ENCODE measurements around the gene RPIA.

Gene RPIA

GRCh38 chr2:88711897-88712296 lies 20.4 kb downstream of the RPIA start:
- Histone ChIP-seq H3K9ac (ENCODE audit: low read depth, low read length) (no peak overlapping the region), H3K27me3 (ENCODE audit: insufficient read depth, low read length) (no peaks in the 10 kb centered on the region), H3K36me3 (ENCODE audit: insufficient read depth, low read length) (0 out of 2 replicates have a peak, but pooled peaks cover 2% of the 10 kb centered on the region), H3K27ac (ENCODE audit: low read depth, low read length) (no peak overlapping the region), H3K4me3 (ENCODE audit: low read length) (no peak overlapping the region), H3K4me1 (ENCODE audit: insufficient read depth, low read length) (peaks cover 29% of the 10 kb centered on the region), H3K9me3 (ENCODE audit: insufficient read depth, low read depth, low read length) (0 out of 2 replicates have a peak, but pooled peaks cover under 1% of the 10 kb centered on the region)
- WGBS: 100% methylated on average over 1 of the region's 1 CpG

- H3K36me3 ChIP-seq (ENCODE audit: insufficient read depth, low read length): peaks cover 6% of the 10 kb centered on the region; the same call in 1 of the 2 replicates
- H3K27ac ChIP-seq (ENCODE audit: low read depth, low read length): no peak overlapping the region
- H3K9me3 ChIP-seq (ENCODE audit: insufficient read depth, low read depth, low read length): peaks cover 16% of the 10 kb centered on the region
- no peak overlapping the region for H3K4me3 ChIP-seq (ENCODE audit: low read length)
- peaks cover 29% of the 10 kb centered on the region for H3K4me1 ChIP-seq (ENCODE audit: insufficient read depth, low read length)
- 100% methylated on average over 4 of the region's 4 CpGs for WGBS
- no peak overlapping the region for H3K9ac ChIP-seq (ENCODE audit: low read depth, low read length)
- H3K27me3 ChIP-seq (ENCODE audit: insufficient read depth, low read length): no peaks in the 10 kb centered on the region
These were observed 21.9 kb downstream of the RPIA start for GRCh38 chr2:88713408-88713807.

- 94% methylated on average over 3 of the region's 3 CpGs for WGBS
- H3K36me3 ChIP-seq (ENCODE audit: insufficient read depth, low read length): peaks cover 15% of the 10 kb centered on the region
- H3K27ac ChIP-seq (ENCODE audit: low read depth, low read length): no peak overlapping the region
- no peaks in the 10 kb centered on the region for H3K27me3 ChIP-seq (ENCODE audit: insufficient read depth, low read length)
- no peak overlapping the region for H3K4me3 ChIP-seq (ENCODE audit: low read length)
- H3K9ac ChIP-seq (ENCODE audit: low read depth, low read length): no peak overlapping the region
- H3K4me1 ChIP-seq (ENCODE audit: insufficient read depth, low read length): peaks cover 29% of the 10 kb centered on the region
- peaks cover 28% of the 10 kb centered on the region for H3K9me3 ChIP-seq (ENCODE audit: insufficient read depth, low read depth, low read length)
These were observed 23.2 kb downstream of the RPIA start for GRCh38 chr2:88714667-88715066.

GRCh38 chr2:88720399-88720798 lies 28.9 kb downstream of the RPIA start:
- Histone ChIP-seq H3K9me3 (ENCODE audit: insufficient read depth, low read depth, low read length) (peaks cover 44% of the 10 kb centered on the region), H3K36me3 (ENCODE audit: insufficient read depth, low read length) (peaks cover 18% of the 10 kb centered on the region), H3K4me3 (ENCODE audit: low read length) (no peak overlapping the region), H3K27ac (ENCODE audit: low read depth, low read length) (no peak overlapping the region), H3K9ac (ENCODE audit: low read depth, low read length) (no peak overlapping the region), H3K4me1 (ENCODE audit: insufficient read depth, low read length) (peaks cover 6% of the 10 kb centered on the region), H3K27me3 (ENCODE audit: insufficient read depth, low read length) (no peaks in the 10 kb centered on the region)

- Histone ChIP-seq H3K9ac (ENCODE audit: low read depth, low read length) (no peak overlapping the region), H3K27ac (ENCODE audit: low read depth, low read length) (no peak overlapping the region), H3K4me1 (ENCODE audit: insufficient read depth, low read length) (no peaks in the 10 kb centered on the region), H3K4me3 (ENCODE audit: low read length) (no peak overlapping the region), H3K36me3 (ENCODE audit: insufficient read depth, low read length) (peaks cover 16% of the 10 kb centered on the region), H3K27me3 (ENCODE audit: insufficient read depth, low read length) (no peaks in the 10 kb centered on the region), H3K9me3 (ENCODE audit: insufficient read depth, low read depth, low read length) (peaks cover 44% of the 10 kb centered on the region)
- WGBS: no CpG with 5 or more reads among the region's 2 CpGs
These were observed 29.8 kb downstream of the RPIA start for GRCh38 chr2:88721268-88721667.

- no peak overlapping the region for H3K4me3 ChIP-seq (ENCODE audit: low read length)
- H3K27ac ChIP-seq (ENCODE audit: low read depth, low read length): no peak overlapping the region
- no peak overlapping the region for H3K9ac ChIP-seq (ENCODE audit: low read depth, low read length)
- H3K36me3 ChIP-seq (ENCODE audit: insufficient read depth, low read length): peaks cover 1% of the 10 kb centered on the region; the same call in 1 of the 2 replicates
- no peaks in the 10 kb centered on the region for H3K4me1 ChIP-seq (ENCODE audit: insufficient read depth, low read length)
- peaks cover 15% of the 10 kb centered on the region; the same call in 1 of the 2 replicates for H3K9me3 ChIP-seq (ENCODE audit: insufficient read depth, low read depth, low read length)
- no peaks in the 10 kb centered on the region for H3K27me3 ChIP-seq (ENCODE audit: insufficient read depth, low read length)
- 93% methylated on average over 3 of the region's 4 CpGs for WGBS
These were observed 33.3 kb downstream of the RPIA start for GRCh38 chr2:88724643-88725332.

- Histone ChIP-seq H3K4me3 (ENCODE audit: low read length) (no peak overlapping the region), H3K27ac (ENCODE audit: low read depth, low read length) (no peak overlapping the region), H3K27me3 (ENCODE audit: insufficient read depth, low read length) (no peaks in the 10 kb centered on the region), H3K4me1 (ENCODE audit: insufficient read depth, low read length) (no peaks in the 10 kb centered on the region), H3K9ac (ENCODE audit: low read depth, low read length) (no peak overlapping the region), H3K9me3 (ENCODE audit: insufficient read depth, low read depth, low read length) (no peaks in the 10 kb centered on the region), H3K36me3 (ENCODE audit: insufficient read depth, low read length) (peaks cover 6% of the 10 kb centered on the region; the same call in 1 of the 2 replicates)
- 96% methylated on average over 8 of the region's 8 CpGs for WGBS
These were observed 37.7 kb downstream of the RPIA start for GRCh38 chr2:88729061-88729745.

- Histone ChIP-seq H3K9ac (ENCODE audit: low read depth, low read length) (no peak overlapping the region), H3K27ac (ENCODE audit: low read depth, low read length) (no peak overlapping the region), H3K9me3 (ENCODE audit: insufficient read depth, low read depth, low read length) (no peaks in the 10 kb centered on the region), H3K27me3 (ENCODE audit: insufficient read depth, low read length) (no peaks in the 10 kb centered on the region), H3K36me3 (ENCODE audit: insufficient read depth, low read length) (peaks cover 35% of the 10 kb centered on the region), H3K4me3 (ENCODE audit: low read length) (no peak overlapping the region), H3K4me1 (ENCODE audit: insufficient read depth, low read length) (no peaks in the 10 kb centered on the region)
- 96% methylated on average over 4 of the region's 4 CpGs for WGBS
These were observed 41.9 kb downstream of the RPIA start for GRCh38 chr2:88733155-88733902.

- H3K36me3 ChIP-seq (ENCODE audit: insufficient read depth, low read length): peaks cover 40% of the 10 kb centered on the region
- H3K4me3 ChIP-seq (ENCODE audit: low read length): no peak overlapping the region
- no peak overlapping the region for H3K27ac ChIP-seq (ENCODE audit: low read depth, low read length)
- no peak overlapping the region for H3K9ac ChIP-seq (ENCODE audit: low read depth, low read length)
- H3K9me3 ChIP-seq (ENCODE audit: insufficient read depth, low read depth, low read length): no peaks in the 10 kb centered on the region
- H3K4me1 ChIP-seq (ENCODE audit: insufficient read depth, low read length): no peaks in the 10 kb centered on the region
- WGBS: 95% methylated on average over 4 of the region's 4 CpGs
- no peaks in the 10 kb centered on the region for H3K27me3 ChIP-seq (ENCODE audit: insufficient read depth, low read length)
These were observed 43.7 kb downstream of the RPIA start for GRCh38 chr2:88735133-88735532.

GRCh38 chr2:88735853-88736252 lies 44.4 kb downstream of the RPIA start:
- H3K9me3 ChIP-seq (ENCODE audit: insufficient read depth, low read depth, low read length): no peaks in the 10 kb centered on the region
- no peak overlapping the region for H3K27ac ChIP-seq (ENCODE audit: low read depth, low read length)
- H3K9ac ChIP-seq (ENCODE audit: low read depth, low read length): no peak overlapping the region
- H3K4me1 ChIP-seq (ENCODE audit: insufficient read depth, low read length): no peaks in the 10 kb centered on the region
- H3K4me3 ChIP-seq (ENCODE audit: low read length): no peak overlapping the region
- peaks cover 43% of the 10 kb centered on the region for H3K36me3 ChIP-seq (ENCODE audit: insufficient read depth, low read length)
- WGBS: 86% methylated on average over 6 of the region's 6 CpGs
- no peaks in the 10 kb centered on the region for H3K27me3 ChIP-seq (ENCODE audit: insufficient read depth, low read length)

GRCh38 chr2:88736437-88736836 lies 45.0 kb downstream of the RPIA start:
- Histone ChIP-seq H3K9me3 (ENCODE audit: insufficient read depth, low read depth, low read length) (no peaks in the 10 kb centered on the region), H3K9ac (ENCODE audit: low read depth, low read length) (no peak overlapping the region), H3K36me3 (ENCODE audit: insufficient read depth, low read length) (peaks cover 48% of the 10 kb centered on the region), H3K27me3 (ENCODE audit: insufficient read depth, low read length) (no peaks in the 10 kb centered on the region), H3K27ac (ENCODE audit: low read depth, low read length) (no peak overlapping the region), H3K4me3 (ENCODE audit: low read length) (no peak overlapping the region), H3K4me1 (ENCODE audit: insufficient read depth, low read length) (no peaks in the 10 kb centered on the region)
- WGBS: 93% methylated on average over 8 of the region's 8 CpGs
